Activated CD4-positive, alpha-beta T cell treated with anti-CD3 and anti-CD28 coated beads for 1 hour (primary cell): ENCODE results near the gene P2RX6.
A peak's percentile ranks its signal among the peaks of the same experiment; 100 is the strongest.

ENCODE experiments used
- DNase-seq: peaks from one replicate; pipeline ENCODE4 v3.0.0-alpha.2; 2020

The P2RX6 gene

GRCh38 chr22:20980523-20980922 lies 34.4 kb upstream of the P2RX6 start:
- DNase-seq, result no peak

GRCh38 chr22:20980938-20981722 lies 33.8 kb upstream of the P2RX6 start:
- DNase-seq, result no peak

- peak; percentile 52 for DNase-seq
These were observed 33.0 kb upstream of the P2RX6 start, which contains the start of gene LZTR1 for GRCh38 chr22:20981787-20982562. LZTR1 (plus strand) TSS chr22:20982297; CDS start chr22:20982372, 75 bp downstream.

- DNase-seq, result no peak
These were observed 32.4 kb upstream of the P2RX6 start for GRCh38 chr22:20982563-20982882.

GRCh38 chr22:20983081-20983771 lies 31.7 kb upstream of the P2RX6 start:
- DNase-seq, result no peak

- DNase-seq, result no peak
These were observed 29.2 kb upstream of the P2RX6 start for GRCh38 chr22:20985720-20986119.

- DNase-seq, result no peak
These were observed 28.6 kb upstream of the P2RX6 start for GRCh38 chr22:20986365-20986764.

GRCh38 chr22:20987375-20987774 lies 27.6 kb upstream of the P2RX6 start:
- no peak for DNase-seq

GRCh38 chr22:20988573-20989322 lies 26.2 kb upstream of the P2RX6 start:
- DNase-seq, result no peak

- DNase-seq, result no peak
These were observed 25.4 kb upstream of the P2RX6 start for GRCh38 chr22:20989323-20990138.

- DNase-seq, result no peak
These were observed 24.5 kb upstream of the P2RX6 start for GRCh38 chr22:20990184-20991180.

GRCh38 chr22:20991252-20992055 lies 23.5 kb upstream of the P2RX6 start:
- no peak for DNase-seq

GRCh38 chr22:20992056-20992442 lies 22.9 kb upstream of the P2RX6 start:
- DNase-seq, result no peak

GRCh38 chr22:20992456-20993303 lies 22.3 kb upstream of the P2RX6 start:
- no peak for DNase-seq

GRCh38 chr22:20993304-20994127 lies 21.4 kb upstream of the P2RX6 start:
- no peak for DNase-seq

- DNase-seq, result no peak
These were observed 20.6 kb upstream of the P2RX6 start for GRCh38 chr22:20994128-20994901.

- DNase-seq, result no peak
These were observed 20.1 kb upstream of the P2RX6 start for GRCh38 chr22:20994902-20995241.
